ENCODE data around the gene ZBTB42. TPM values are rescaled to one million over a fixed set of nuclear protein-coding genes. Genes with fewer than 3 reads are reported as not detected.

The ZBTB42 gene
- total RNA-seq (2021) (4.2 and 6.1 TPM in 2 replicates), Bru-seq, nascent RNA (percentile 34 among the genes with signal in this experiment), BruChase-seq, experiment 1, labeled RNA remaining after a 2-hour chase (percentile 39 among the genes with signal in this experiment), BruChase-seq, experiment 2, labeled RNA remaining after a 6-hour chase (percentile 55 among the genes with signal in this experiment)
- long read RNA-seq, partial matches to known transcripts, result 0 of 1 reads
- long read RNA-seq, other reads (novel, unspliced or antisense), result 0 of 1 reads

DNA sequence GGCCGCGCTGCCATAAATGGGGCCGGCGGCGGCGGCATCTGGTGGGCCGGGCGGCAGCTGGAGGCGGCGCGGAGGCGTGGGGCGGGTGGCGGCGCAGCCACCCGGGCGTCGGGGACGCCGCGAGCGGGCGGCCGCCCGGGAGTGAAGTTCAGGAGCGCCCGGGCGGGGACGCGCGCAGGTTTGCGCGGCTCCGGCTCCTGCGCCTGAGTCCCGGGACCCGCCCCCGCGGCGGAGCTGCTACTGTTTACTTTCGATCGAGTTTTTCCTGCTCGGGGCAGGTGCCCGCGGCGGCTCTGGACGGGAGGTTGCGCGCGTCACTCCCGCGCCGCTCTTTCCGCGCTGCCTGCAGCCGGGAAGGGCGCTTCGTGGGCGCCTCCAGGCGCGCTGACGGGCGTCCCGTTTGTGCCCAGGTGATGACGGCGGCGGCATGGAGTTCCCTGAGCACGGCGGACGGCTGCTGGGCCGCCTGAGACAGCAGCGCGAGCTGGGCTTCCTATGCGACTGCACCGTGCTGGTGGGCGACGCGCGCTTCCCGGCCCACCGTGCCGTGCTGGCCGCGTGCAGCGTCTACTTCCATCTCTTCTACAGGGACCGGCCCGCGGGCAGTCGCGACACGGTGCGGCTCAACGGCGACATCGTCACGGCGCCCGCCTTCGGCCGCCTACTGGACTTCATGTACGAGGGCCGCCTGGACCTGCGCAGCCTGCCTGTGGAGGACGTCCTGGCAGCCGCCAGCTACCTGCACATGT is at the start of gene ZBTB42:
Gene ZBTB42, plus strand, starts transcription at position 331 of the 749 bp plus-strand sequence. Its CDS starts 97 bp downstream, at position 428.
- peak; percentile 73 to 79 for DNase-seq
- ChIA-PET POLR2A (ENCODE audit: unreplicated experiment) (interaction anchor here (0.7 to 0.9 kb wide), 2 partner anchors 25 to 135 kb away, joined by 5 to 7 read pairs; no protein-coding TSS in a partner anchor), CTCF (interaction anchor here (0.6 kb wide), 1 partner anchor 23 kb away, joined by 3 read pairs; no protein-coding TSS in a partner anchor)
- H3K27me3 ChIP-seq (ENCODE audit: insufficient read depth, low read depth), result no peaks in the 10 kb centered on the region
- H3K79me2 ChIP-seq (ENCODE audit: low read depth), result no peaks in the 10 kb centered on the region
- H3K9me3 ChIP-seq (ENCODE audit: insufficient read depth, low read depth), result no peaks in the 10 kb centered on the region
- H4K20me1 ChIP-seq (ENCODE audit: insufficient read depth), result peaks cover 4% of the 10 kb centered on the region
- peak within 1 kb of the TSS; percentile 90 for H3K4me2 ChIP-seq
- intact Hi-C loops (cut with micrococcal nuclease; ENCODE audit: unreplicated experiment), result no loop called here
- no peaks in the 10 kb centered on the region for H3K9me2 ChIP-seq (ENCODE audit: insufficient read depth)
- no TSS peak for BruUV-seq (replicated peaks)
- H3K36me3 ChIP-seq (ENCODE audit: low read depth), result no peaks in the 10 kb centered on the region
- H3K4me3 ChIP-seq, result peak within 1 kb of the TSS; percentile 78
- H3F3A ChIP-seq (ENCODE audit: insufficient read depth, low read depth), result peaks cover 40% of the 10 kb centered on the region
- H2AFZ ChIP-seq, result peak within 1 kb of the TSS; percentile 73
- H3K4me1 ChIP-seq (replicated peaks; ENCODE audit: insufficient read depth), result peaks cover 18% of the 10 kb centered on the region
- no peak within 1 kb of the TSS for H3K27ac ChIP-seq
- TF ChIP-seq EZH2 (IDR thresholded peaks at IDR 0.05; ENCODE audit: low read depth) (no peak), CTCF (conservative IDR thresholded peaks at IDR 0.05) (no peak)

DNA sequence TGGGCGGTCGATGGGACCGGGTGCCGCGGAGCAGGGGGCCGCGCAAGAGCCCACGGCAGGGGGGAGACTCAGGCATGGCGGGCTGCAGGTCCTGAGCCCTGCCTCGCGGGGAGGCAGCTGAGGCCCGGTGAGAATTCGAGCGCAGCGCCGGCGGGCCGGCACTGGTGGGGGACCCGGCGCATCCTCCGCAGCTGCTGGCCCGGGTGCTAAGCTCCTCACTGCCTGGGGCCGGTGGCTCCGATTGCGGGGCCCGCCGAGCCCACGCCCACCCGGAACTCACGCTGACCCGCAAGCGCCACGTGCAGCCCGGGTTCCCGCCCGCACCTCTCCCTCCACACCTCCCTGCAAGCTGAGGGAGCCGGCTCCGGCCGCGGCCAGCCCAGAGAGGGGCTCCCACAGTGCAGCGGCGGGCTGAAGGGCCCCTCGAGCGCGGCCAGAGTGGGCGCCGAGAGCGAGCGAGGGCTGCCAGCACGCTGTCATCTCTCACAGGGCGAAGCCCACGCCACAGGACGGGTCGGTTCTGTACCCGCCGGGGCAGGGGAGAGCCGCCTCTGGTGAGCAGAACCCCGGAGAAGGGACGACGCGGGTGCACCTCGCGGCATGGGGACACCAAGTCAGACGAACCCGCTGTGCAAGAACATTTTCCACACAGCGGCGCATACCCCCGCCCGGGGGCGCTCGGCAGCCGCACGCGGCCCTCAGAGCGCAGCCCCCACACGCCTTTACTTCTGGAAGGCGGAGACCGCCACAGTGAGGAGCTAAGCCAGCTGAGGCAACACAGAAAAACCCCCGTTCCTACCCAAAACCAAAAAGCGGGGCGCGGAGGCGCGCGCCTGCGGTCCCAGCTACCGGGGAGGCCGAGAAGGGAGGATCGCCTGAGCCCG is 49.1 kb upstream of the ZBTB42 start:
- H2AFZ ChIP-seq, result peak overlapping the region; percentile 92
- H4K20me1 ChIP-seq (ENCODE audit: insufficient read depth), result peaks cover 10% of the 10 kb centered on the region
- H3K4me1 ChIP-seq (replicated peaks; ENCODE audit: insufficient read depth), result peaks cover 28% of the 10 kb centered on the region
- intact Hi-C loops (cut with micrococcal nuclease; ENCODE audit: unreplicated experiment), result loop anchor here (5.0 kb wide), 1 partner anchor 69 kb away; no protein-coding TSS in a partner anchor
- H3K27me3 ChIP-seq (ENCODE audit: insufficient read depth, low read depth), result no peaks in the 10 kb centered on the region
- TSS peak; percentile 85 for BruUV-seq (replicated peaks)
- H3K27ac ChIP-seq, result no peak overlapping the region
- H3K4me2 ChIP-seq, result peak overlapping the region; percentile 96
- DNase-seq, result no peak
- TF ChIP-seq CTCF (conservative IDR thresholded peaks at IDR 0.05) (no peak), EZH2 (IDR thresholded peaks at IDR 0.05; ENCODE audit: low read depth) (no peak)
- no peaks in the 10 kb centered on the region for H3K9me2 ChIP-seq (ENCODE audit: insufficient read depth)
- H3K9me3 ChIP-seq (ENCODE audit: insufficient read depth, low read depth), result no peaks in the 10 kb centered on the region
- ChIA-PET POLR2A (ENCODE audit: unreplicated experiment) (no interaction called here), CTCF (no interaction called here)
- peaks cover 3% of the 10 kb centered on the region; the same call in 1 of the 2 replicates for H3K36me3 ChIP-seq (ENCODE audit: low read depth)
- peaks cover 34% of the 10 kb centered on the region for H3K79me2 ChIP-seq (ENCODE audit: low read depth)
- H3F3A ChIP-seq (ENCODE audit: insufficient read depth, low read depth), result peaks cover 9% of the 10 kb centered on the region; the same call in 1 of the 2 replicates
- H3K4me3 ChIP-seq, result peak overlapping the region; percentile 65; the same call in 1 of the 2 replicates

- Histone ChIP-seq H3F3A (ENCODE audit: insufficient read depth, low read depth) (peaks cover 9% of the 10 kb centered on the region; the same call in 1 of the 2 replicates), H3K27me3 (ENCODE audit: insufficient read depth, low read depth) (no peaks in the 10 kb centered on the region), H3K4me2 (peak overlapping the region; percentile 96), H3K4me3 (peak overlapping the region; percentile 65; the same call in 1 of the 2 replicates), H3K27ac (no peak overlapping the region), H3K4me1 (replicated peaks; ENCODE audit: insufficient read depth) (peaks cover 28% of the 10 kb centered on the region), H3K9me2 (ENCODE audit: insufficient read depth) (no peaks in the 10 kb centered on the region), H3K36me3 (ENCODE audit: low read depth) (peaks cover 3% of the 10 kb centered on the region; the same call in 1 of the 2 replicates), H4K20me1 (ENCODE audit: insufficient read depth) (peaks cover 10% of the 10 kb centered on the region), H2AFZ (peak overlapping the region; percentile 92), H3K9me3 (ENCODE audit: insufficient read depth, low read depth) (no peaks in the 10 kb centered on the region), H3K79me2 (ENCODE audit: low read depth) (peaks cover 38% of the 10 kb centered on the region)
- BruUV-seq (replicated peaks), result no TSS peak
- TF ChIP-seq EZH2 (IDR thresholded peaks at IDR 0.05; ENCODE audit: low read depth), result no peak
- intact Hi-C loops (cut with micrococcal nuclease; ENCODE audit: unreplicated experiment), result loop anchor here (5.0 kb wide), 1 partner anchor 70 kb away; no protein-coding TSS in a partner anchor
- POLR2A ChIA-PET (ENCODE audit: unreplicated experiment), result interaction anchor here (0.7 kb wide), 1 partner anchor 45 kb away, joined by 3 read pairs; no protein-coding TSS in a partner anchor
- CTCF ChIA-PET, result interaction anchor here (0.6 kb wide), 1 partner anchor 549 kb away, joined by 4 read pairs; no protein-coding TSS in a partner anchor
- no peak for DNase-seq
Observed at GRCh38 chr14:104752423-104752734, 48.5 kb upstream of the ZBTB42 start.

Data from PC-9 (cell line).